ENCODE results near the gene CLCN2.

GRCh38 chr3:184315543-184315867, 45.9 kb downstream of the CLCN2 start:
- TF ChIP-seq, protein P1, sequence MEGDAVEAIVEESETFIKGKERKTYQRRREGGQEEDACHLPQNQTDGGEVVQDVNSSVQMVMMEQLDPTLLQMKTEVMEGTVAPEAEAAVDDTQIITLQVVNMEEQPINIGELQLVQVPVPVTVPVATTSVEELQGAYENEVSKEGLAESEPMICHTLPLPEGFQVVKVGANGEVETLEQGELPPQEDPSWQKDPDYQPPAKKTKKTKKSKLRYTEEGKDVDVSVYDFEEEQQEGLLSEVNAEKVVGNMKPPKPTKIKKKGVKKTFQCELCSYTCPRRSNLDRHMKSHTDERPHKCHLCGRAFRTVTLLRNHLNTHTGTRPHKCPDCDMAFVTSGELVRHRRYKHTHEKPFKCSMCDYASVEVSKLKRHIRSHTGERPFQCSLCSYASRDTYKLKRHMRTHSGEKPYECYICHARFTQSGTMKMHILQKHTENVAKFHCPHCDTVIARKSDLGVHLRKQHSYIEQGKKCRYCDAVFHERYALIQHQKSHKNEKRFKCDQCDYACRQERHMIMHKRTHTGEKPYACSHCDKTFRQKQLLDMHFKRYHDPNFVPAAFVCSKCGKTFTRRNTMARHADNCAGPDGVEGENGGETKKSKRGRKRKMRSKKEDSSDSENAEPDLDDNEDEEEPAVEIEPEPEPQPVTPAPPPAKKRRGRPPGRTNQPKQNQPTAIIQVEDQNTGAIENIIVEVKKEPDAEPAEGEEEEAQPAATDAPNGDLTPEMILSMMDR (IDR thresholded peaks at IDR 0.05 in 8 of 11, conservative IDR thresholded peaks at IDR 0.05 in 3 of 11), result no peak
- TF ChIP-seq POLR2AphosphoS5 (IDR thresholded peaks at IDR 0.05), result no peak
- no peak for TF ChIP-seq POLR2A (IDR thresholded peaks at IDR 0.05)

Measured in spleen (tissue), 7 donors.